GM06990 (cell line): ENCODE data around the gene NTN1.

Experiments used
- DNase-seq: peaks from one replicate; pipeline ENCODE4 v3.0.0-alpha.2; 2011; ENCODE audit not compliant: insufficient read length; ENCODE audit errors: extremely low read depth
- H3K27me3 ChIP-seq: replicated peaks from 2 replicates; pipeline ENCODE4 v1.6.0; 2011; ENCODE audit warnings: low read length; ENCODE audit not compliant: control insufficient read depth, insufficient read depth
- H3K36me3 ChIP-seq: 2 replicates; pipeline ENCODE4 v1.5.1; 2011; ENCODE audit warnings: low read length; ENCODE audit not compliant: control insufficient read depth, insufficient read depth
- H3K4me3 ChIP-seq: replicated peaks from 2 replicates; pipeline ENCODE4 v1.5.1; 2011; ENCODE audit warnings: low read depth, mild to moderate bottlenecking, control low read depth, low read length
- TF ChIP-seq, protein P1 (sequence below): IDR thresholded peaks from 2 replicates; pipeline ENCODE4 v1.5.1; 2011; ENCODE audit warnings: low read length, control low read depth, mild to moderate bottlenecking, inconsistent platforms; ENCODE audit not compliant: insufficient read depth, poor library complexity, severe bottlenecking

NTN1 gene

DNA sequence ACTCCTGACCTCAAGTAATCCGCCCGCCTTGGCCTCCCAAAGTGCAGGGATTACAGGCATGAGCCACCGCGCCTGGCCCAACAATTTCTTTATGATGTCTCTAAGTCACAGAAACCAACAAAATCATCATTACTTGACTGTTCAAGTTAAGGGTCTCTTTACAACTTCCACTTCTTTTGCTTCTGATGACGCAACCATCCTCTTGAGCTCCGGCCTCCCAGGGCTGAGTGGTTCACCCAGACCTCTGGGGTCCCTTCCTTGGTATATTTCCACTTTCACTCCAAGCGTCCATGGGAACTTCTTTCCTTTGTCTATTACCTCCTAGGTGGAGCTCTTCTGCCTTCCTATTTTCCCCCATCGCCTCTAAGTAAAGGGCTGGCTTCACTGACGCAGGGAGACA lies 253.7 kb downstream of the NTN1 start:
- Histone ChIP-seq H3K36me3 (no peaks in the 10 kb centered on the region; the same call in 1 of the 2 replicates), H3K4me3 (no peak overlapping the region), H3K27me3 (no peaks in the 10 kb centered on the region)
- no peak for DNase-seq
- TF ChIP-seq, protein P1, sequence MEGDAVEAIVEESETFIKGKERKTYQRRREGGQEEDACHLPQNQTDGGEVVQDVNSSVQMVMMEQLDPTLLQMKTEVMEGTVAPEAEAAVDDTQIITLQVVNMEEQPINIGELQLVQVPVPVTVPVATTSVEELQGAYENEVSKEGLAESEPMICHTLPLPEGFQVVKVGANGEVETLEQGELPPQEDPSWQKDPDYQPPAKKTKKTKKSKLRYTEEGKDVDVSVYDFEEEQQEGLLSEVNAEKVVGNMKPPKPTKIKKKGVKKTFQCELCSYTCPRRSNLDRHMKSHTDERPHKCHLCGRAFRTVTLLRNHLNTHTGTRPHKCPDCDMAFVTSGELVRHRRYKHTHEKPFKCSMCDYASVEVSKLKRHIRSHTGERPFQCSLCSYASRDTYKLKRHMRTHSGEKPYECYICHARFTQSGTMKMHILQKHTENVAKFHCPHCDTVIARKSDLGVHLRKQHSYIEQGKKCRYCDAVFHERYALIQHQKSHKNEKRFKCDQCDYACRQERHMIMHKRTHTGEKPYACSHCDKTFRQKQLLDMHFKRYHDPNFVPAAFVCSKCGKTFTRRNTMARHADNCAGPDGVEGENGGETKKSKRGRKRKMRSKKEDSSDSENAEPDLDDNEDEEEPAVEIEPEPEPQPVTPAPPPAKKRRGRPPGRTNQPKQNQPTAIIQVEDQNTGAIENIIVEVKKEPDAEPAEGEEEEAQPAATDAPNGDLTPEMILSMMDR, result no peak

DNA sequence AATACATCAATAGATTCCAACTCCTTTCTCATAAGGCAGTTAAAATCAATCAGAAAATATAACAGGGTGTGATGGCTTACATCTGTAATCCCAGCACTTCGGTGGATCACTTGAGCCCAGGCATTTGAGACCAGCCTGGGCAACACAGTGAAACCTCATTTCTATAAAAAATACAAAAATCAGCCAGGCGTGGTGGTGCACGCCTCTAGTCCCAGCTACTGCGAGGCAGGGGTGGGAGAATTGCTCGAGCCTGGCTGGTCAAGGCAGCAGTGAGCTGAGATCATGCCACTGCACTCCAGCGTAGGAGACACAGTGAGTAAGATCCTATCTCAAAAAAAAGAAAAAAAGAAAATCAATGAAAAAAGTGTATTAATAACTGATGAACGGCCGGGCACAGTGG lies 258.6 kb downstream of the NTN1 start:
- TF ChIP-seq, protein P1, result no peak
- Histone ChIP-seq H3K36me3 (no peaks in the 10 kb centered on the region), H3K27me3 (no peaks in the 10 kb centered on the region), H3K4me3 (no peak overlapping the region)
- DNase-seq, result no peak

DNA sequence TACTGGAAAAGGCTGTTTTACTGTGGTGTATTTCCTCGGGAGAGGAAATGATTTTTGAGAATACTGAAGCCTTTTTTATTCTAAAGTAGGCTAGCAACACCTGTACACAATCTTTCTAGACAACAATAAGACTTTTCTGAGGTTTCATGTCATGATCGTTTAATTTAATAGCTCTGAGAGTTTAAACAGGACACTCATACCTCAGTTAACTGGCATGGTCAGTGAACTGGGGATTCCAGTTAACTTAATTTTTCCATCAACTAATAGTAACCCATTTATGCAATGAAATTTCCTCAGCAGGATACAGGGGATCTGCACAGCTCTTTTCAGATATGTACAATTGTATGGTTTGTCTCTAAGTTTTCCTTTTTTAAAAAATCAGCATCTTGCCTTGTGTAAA lies 262.6 kb downstream of the NTN1 start:
- TF ChIP-seq, protein P1, result no peak
- H3K27me3 ChIP-seq, result no peaks in the 10 kb centered on the region
- no peak for DNase-seq

DNA sequence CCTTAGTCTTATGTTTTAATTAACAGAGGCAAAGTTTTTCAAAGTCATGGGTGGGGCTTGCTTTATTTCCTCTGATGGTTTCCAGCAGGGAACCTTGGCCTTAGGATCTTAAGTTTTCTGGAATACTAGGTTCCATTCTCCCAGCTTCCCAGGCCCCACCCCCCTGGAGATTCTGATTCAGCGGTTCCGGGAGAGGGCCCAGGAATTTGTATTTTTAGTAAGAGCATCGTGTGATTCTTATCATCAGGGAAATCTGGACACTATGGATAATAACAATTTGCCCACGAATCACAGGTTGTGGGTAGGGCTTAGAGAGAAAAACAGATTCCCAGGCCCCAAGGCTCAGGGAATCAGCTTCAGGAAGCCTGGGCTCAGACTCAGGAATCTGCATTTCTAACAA lies 263.6 kb downstream of the NTN1 start:
- TF ChIP-seq, protein P1, result no peak
- H3K36me3 ChIP-seq, result no peaks in the 10 kb centered on the region
- H3K4me3 ChIP-seq, result no peak overlapping the region
- DNase-seq, result no peak
- H3K27me3 ChIP-seq, result no peaks in the 10 kb centered on the region

More for the DNA sequence above, 262.6 kb downstream of the NTN1 start:
- Histone ChIP-seq H3K4me3 (no peak overlapping the region), H3K36me3 (no peaks in the 10 kb centered on the region)

DNA sequence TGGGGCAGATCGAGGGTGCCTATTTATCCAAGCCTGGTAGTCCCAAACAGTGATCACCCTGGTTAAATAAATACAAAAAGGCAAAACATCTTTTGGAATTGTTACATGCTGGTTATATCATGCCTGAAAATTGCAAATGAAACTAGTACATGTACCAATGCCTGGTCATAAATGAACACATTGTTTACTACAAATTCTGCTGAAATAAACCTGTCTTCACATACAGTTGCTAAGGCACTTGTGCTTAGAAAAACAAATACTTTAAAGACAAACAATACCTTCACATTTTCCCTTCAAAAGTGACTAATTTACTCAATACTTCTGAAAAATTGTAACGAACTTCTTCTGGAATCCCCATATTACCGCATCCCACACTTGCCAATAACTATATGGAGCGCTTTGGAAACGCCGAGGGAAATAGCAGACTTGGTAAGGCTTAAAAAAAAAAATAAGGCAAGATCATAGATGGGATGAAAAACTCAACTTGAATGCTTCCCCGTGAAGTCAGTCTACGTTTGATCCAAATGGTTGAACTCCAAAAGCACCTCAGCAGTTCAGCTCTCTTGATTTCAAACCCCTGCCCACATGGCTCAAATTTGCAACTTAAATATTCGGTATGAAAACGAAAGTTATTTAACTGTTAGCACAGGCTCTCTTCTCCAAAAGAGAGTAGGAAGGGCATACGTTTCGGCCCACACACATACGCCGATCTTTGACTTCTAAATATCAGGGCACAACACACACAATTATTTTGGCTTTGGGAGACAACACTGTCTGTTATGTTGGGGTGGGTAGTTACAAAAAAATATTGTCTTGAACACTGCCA lies 264.5 kb downstream of the NTN1 start:
- Histone ChIP-seq H3K36me3 (no peaks in the 10 kb centered on the region), H3K27me3 (no peaks in the 10 kb centered on the region), H3K4me3 (no peak overlapping the region)
- no peak for DNase-seq
- TF ChIP-seq, protein P1, result no peak
